HG03571 (cell line): ENCODE measurements around the gene EML6.
"Not testable (repeated sequence)": the region's sequence is repeated elsewhere in the genome, so short reads cannot be mapped to it uniquely, and the experiment has no call there.

Experiments used
- ATAC-seq: cut with Tn5 transposase; IDR thresholded peaks from one replicate; pipeline ENCODE4 v1.9.1; 2021; ENCODE audit not compliant: unreplicated experiment

Gene EML6

GRCh38 chr2:54872780-54873179 is 149.3 kb downstream of the EML6 start:
- no peak for ATAC-seq

GRCh38 chr2:54873236-54873635 is 149.8 kb downstream of the EML6 start:
- not testable (repeated sequence) for ATAC-seq

- ATAC-seq, result no peak
Measured at GRCh38 chr2:54876764-54877163, 153.3 kb downstream of the EML6 start.

GRCh38 chr2:54878182-54878581 is 154.7 kb downstream of the EML6 start:
- ATAC-seq, result no peak

GRCh38 chr2:54879032-54879431 is 155.6 kb downstream of the EML6 start:
- ATAC-seq, result no peak

- ATAC-seq, result no peak
Measured at GRCh38 chr2:54879598-54880332, 156.3 kb downstream of the EML6 start.

- ATAC-seq, result no peak
Measured at GRCh38 chr2:54880428-54880827, 157.0 kb downstream of the EML6 start.

GRCh38 chr2:54881759-54882158 is 158.3 kb downstream of the EML6 start:
- ATAC-seq, result no peak

- no peak for ATAC-seq
Measured at GRCh38 chr2:54885891-54886290, 162.4 kb downstream of the EML6 start.

- ATAC-seq, result no peak
Measured at GRCh38 chr2:54887850-54888545, 164.5 kb downstream of the EML6 start.

GRCh38 chr2:54889053-54889452 is 165.6 kb downstream of the EML6 start:
- no peak for ATAC-seq

- ATAC-seq, result no peak
Measured at GRCh38 chr2:54891909-54892308, 168.4 kb downstream of the EML6 start.

- no peak for ATAC-seq
Measured at GRCh38 chr2:54894467-54894866, 171.0 kb downstream of the EML6 start.

- ATAC-seq, result no peak
Measured at GRCh38 chr2:54895730-54896129, 172.3 kb downstream of the EML6 start.

GRCh38 chr2:54897420-54898310 is 174.2 kb downstream of the EML6 start:
- ATAC-seq, result no peak

- ATAC-seq, result no peak
Measured at GRCh38 chr2:54898456-54899226, 175.2 kb downstream of the EML6 start.

GRCh38 chr2:54899576-54900200 is 176.2 kb downstream of the EML6 start:
- no peak for ATAC-seq

- no peak for ATAC-seq
Measured at GRCh38 chr2:54901224-54901986, 177.9 kb downstream of the EML6 start.

GRCh38 chr2:54902763-54903162 is 179.3 kb downstream of the EML6 start:
- ATAC-seq, result no peak
